Measurements from ENCODE around the gene RASD1. TPM values are rescaled to one million over a fixed set of nuclear protein-coding genes. Genes with fewer than 3 reads are reported as not detected.
"Not testable (repeated sequence)": the region's sequence is repeated elsewhere in the genome, so short reads cannot be mapped to it uniquely, and the experiment has no call there.

The RASD1 gene
- total RNA-seq, 1 donor, result 0.36 TPM

GRCh38 chr17:17492571-17492970, 3.6 kb downstream of the RASD1 start:
- DNase-seq (ENCODE audit: low read depth), result no peak
- TF ChIP-seq CTCF (IDR thresholded peaks at IDR 0.05; ENCODE audit: insufficient read depth, low read length), result no peak
- no peak overlapping the region for H3K4me3 ChIP-seq (ENCODE audit: low read depth, low read length)

- no peak for DNase-seq (ENCODE audit: low read depth)
- H3K4me3 ChIP-seq (ENCODE audit: low read depth, low read length), result no peak overlapping the region
- no peak for TF ChIP-seq CTCF (IDR thresholded peaks at IDR 0.05; ENCODE audit: insufficient read depth, low read length)
These were observed 4.1 kb downstream of the RASD1 start for GRCh38 chr17:17492085-17492484.

- DNase-seq (ENCODE audit: low read depth), result no peak
- H3K4me3 ChIP-seq (ENCODE audit: low read depth, low read length), result no peak overlapping the region
- TF ChIP-seq CTCF (IDR thresholded peaks at IDR 0.05; ENCODE audit: insufficient read depth, low read length), result no peak
These were observed 4.6 kb downstream of the RASD1 start for GRCh38 chr17:17491546-17491988.

GRCh38 chr17:17491031-17491471, 5.1 kb downstream of the RASD1 start:
- no peak overlapping the region for H3K4me3 ChIP-seq (ENCODE audit: low read depth, low read length)
- DNase-seq (ENCODE audit: low read depth), result no peak
- no peak for TF ChIP-seq CTCF (IDR thresholded peaks at IDR 0.05; ENCODE audit: insufficient read depth, low read length)

- H3K4me3 ChIP-seq (ENCODE audit: low read depth, low read length), result no peak overlapping the region
- TF ChIP-seq CTCF (IDR thresholded peaks at IDR 0.05; ENCODE audit: insufficient read depth, low read length), result no peak
- no peak for DNase-seq (ENCODE audit: low read depth)
These were observed 8.2 kb downstream of the RASD1 start for GRCh38 chr17:17487998-17488397.

- H3K4me3 ChIP-seq (ENCODE audit: low read depth, low read length); DNase-seq (ENCODE audit: low read depth): not testable (repeated sequence)
These were observed 9.8 kb downstream of the RASD1 start for GRCh38 chr17:17486416-17486815.

- DNase-seq (ENCODE audit: low read depth), result no peak
- TF ChIP-seq CTCF (IDR thresholded peaks at IDR 0.05; ENCODE audit: insufficient read depth, low read length), result no peak
- no peak overlapping the region for H3K4me3 ChIP-seq (ENCODE audit: low read depth, low read length)
These were observed 10.8 kb downstream of the RASD1 start for GRCh38 chr17:17485420-17485819.

All from fibroblast of the aortic adventitia (primary cell).